ENCODE results near the gene TBC1D3G.
"Not testable (repeated sequence)": the region's sequence is repeated elsewhere in the genome, so short reads cannot be mapped to it uniquely, and the experiment has no call there.

GRCh38 chr17:36315736-36316135 is 7.9 kb upstream of the TBC1D3G start:
- not testable (repeated sequence) for TF ChIP-seq CTCF (IDR thresholded peaks at IDR 0.05; ENCODE audit: low read depth, low read length, missing input control); GABPA (IDR thresholded peaks at IDR 0.05 in 1 of 2, conservative IDR thresholded peaks at IDR 0.05 in 1 of 2); TAF1 (conservative IDR thresholded peaks at IDR 0.05); JUND (IDR thresholded peaks at IDR 0.05); YY1 (IDR thresholded peaks at IDR 0.05); ATF3 (IDR thresholded peaks at IDR 0.05); ZBTB33 (IDR thresholded peaks at IDR 0.05); RAD21 (IDR thresholded peaks at IDR 0.05)
